HepG2 (cell line): ENCODE data around the gene BCKDHA. TPM values are rescaled to one million over a fixed set of nuclear protein-coding genes. Genes with fewer than 3 reads are reported as not detected.

Experiments
- BCL6 ChIP-seq: IDR thresholded peaks from 2 replicates; pipeline ENCODE4 v1.6.1; 2016; ENCODE audit warnings: missing genetic modification reagents, missing compliant biosample characterization
- CBX2 ChIP-seq, 2 experiments: fragments of 200-600 bp in 1 of 2; sonication (generic); formaldehyde crosslinking in 1 of 2; IDR thresholded peaks; 2 replicates each; pipeline versions ENCODE4 v1.7.0 to v1.8.1; 2018 to 2022; ENCODE audit warnings: low read depth in 2 of 2, low read length in 1 of 2, mild to moderate bottlenecking in 1 of 2, missing genetic modification reagents in 1 of 2
- GABPB1 ChIP-seq: IDR thresholded peaks from 2 replicates; pipeline ENCODE4 v1.6.1; 2016; ENCODE audit warnings: mild to moderate bottlenecking, missing genetic modification reagents, moderate library complexity, missing compliant biosample characterization
- MTA3 ChIP-seq: sonication (generic); formaldehyde crosslinking; IDR thresholded peaks from 2 replicates; pipeline ENCODE4 v1.4.0; 2020; ENCODE audit warnings: missing genetic modification reagents
- PPARG ChIP-seq: conservative IDR thresholded peaks from 2 replicates; pipeline ENCODE4 v1.6.1; 2016; ENCODE audit warnings: missing biosample characterization, missing genetic modification reagents
- SYNCRIP ChIP-seq: fragments of 200-400 bp; formaldehyde crosslinking; IDR thresholded peaks from 2 replicates; pipeline ENCODE4 v1.6.1; 2018; ENCODE audit warnings: mild to moderate bottlenecking, low read depth, low read length; ENCODE audit not compliant: insufficient read depth
- TBP ChIP-seq: sonication (generic); formaldehyde crosslinking; IDR thresholded peaks from 2 replicates; pipeline ENCODE4 v1.5.0; 2020; ENCODE audit warnings: missing genetic modification reagents
- THAP11 ChIP-seq: IDR thresholded peaks from 2 replicates; pipeline ENCODE4 v1.6.1; 2016; ENCODE audit warnings: missing biosample characterization, missing genetic modification reagents
- TRIM24 ChIP-seq: sonication (generic); formaldehyde crosslinking; IDR thresholded peaks from 2 replicates; pipeline ENCODE4 v1.8.0; 2022; ENCODE audit warnings: mild to moderate bottlenecking, missing genetic modification reagents
- WIZ ChIP-seq: sonication (generic); formaldehyde crosslinking; IDR thresholded peaks from 2 replicates; pipeline ENCODE4 v1.5.1; 2020; ENCODE audit warnings: mild to moderate bottlenecking, missing genetic modification reagents
- ZBTB21 ChIP-seq: sonication (generic); formaldehyde crosslinking; IDR thresholded peaks from 2 replicates; pipeline ENCODE4 v1.4.0; 2020; ENCODE audit warnings: missing genetic modification reagents
- ZBTB25 ChIP-seq: IDR thresholded peaks from 2 replicates; pipeline ENCODE4 v1.6.1; 2018; ENCODE audit warnings: missing genetic modification reagents
- ZNF282 ChIP-seq: fragments of 450-650 bp; IDR thresholded peaks from 2 replicates; pipeline ENCODE4 v1.6.1; 2018; ENCODE audit not compliant: partially characterized antibody
- ZNF34 ChIP-seq: sonication (generic); formaldehyde crosslinking; IDR thresholded peaks from 2 replicates; pipeline ENCODE4 v1.4.0; 2020; ENCODE audit warnings: mild to moderate bottlenecking, missing genetic modification reagents, borderline replicate concordance
- ZNF513 ChIP-seq: sonication (generic); formaldehyde crosslinking; conservative IDR thresholded peaks from 2 replicates; pipeline ENCODE4 v1.5.0; 2020; ENCODE audit warnings: missing genetic modification reagents
- ZNF546 ChIP-seq: sonication (generic); formaldehyde crosslinking; conservative IDR thresholded peaks from 2 replicates; pipeline ENCODE4 v1.8.1; 2023; ENCODE audit warnings: mild to moderate bottlenecking, missing genetic modification reagents
- ZNF670 ChIP-seq: sonication (generic); formaldehyde crosslinking; IDR thresholded peaks from 2 replicates; pipeline ENCODE4 v1.8.0; 2022; ENCODE audit warnings: mild to moderate bottlenecking, missing genetic modification reagents, borderline replicate concordance
- ZNF776 ChIP-seq: sonication (generic); formaldehyde crosslinking; IDR thresholded peaks from 2 replicates; pipeline ENCODE4 v1.4.0; 2020; ENCODE audit warnings: mild to moderate bottlenecking, missing genetic modification reagents
- ZSCAN22 ChIP-seq: sonication (generic); formaldehyde crosslinking; IDR thresholded peaks from 2 replicates; pipeline ENCODE4 v1.4.0; 2020; ENCODE audit warnings: mild to moderate bottlenecking, missing genetic modification reagents
- ZSCAN25 ChIP-seq: sonication (generic); formaldehyde crosslinking; IDR thresholded peaks from 2 replicates; pipeline ENCODE4 v1.8.0; 2022; ENCODE audit warnings: mild to moderate bottlenecking, missing genetic modification reagents
- polyA plus RNA-seq, 8 experiments: library from polyadenylated mRNA; depleted of rRNA in 3 of 8; stranded (reverse) in 7 of 8; unstranded in 1 of 8; fragments of >200 nt; fragmentation: Illumina TruSeq in 4 of 8; extraction: Trizol in 4 of 8; gene quantifications; 2 replicates each; pipeline versions ENCODE4 v1.2.1 to v1.2.3, GENCODE V29; 2011 to 2016; ENCODE audit warnings: low read depth in 4 of 8, missing spikeins in 1 of 8, mixed read lengths in 1 of 8; ENCODE audit not compliant: insufficient read depth in 1 of 8
- total RNA-seq, 5 experiments: library from RNA; depleted of rRNA; stranded (reverse); fragments of >200 nt; fragmentation: Illumina TruSeq; extraction: Trizol; gene quantifications; 2 replicates each; pipeline ENCODE4 v1.2.3, GENCODE V29; 2016; ENCODE audit warnings: low read depth in 1 of 5
- TF ChIP-seq, protein P1 (sequence below): sonication (generic); formaldehyde crosslinking; IDR thresholded peaks from 2 replicates; pipeline ENCODE4 v1.5.1; 2020; ENCODE audit warnings: missing genetic modification reagents, mild to moderate bottlenecking, borderline replicate concordance
- TF ChIP-seq, protein P2 (sequence below): sonication (generic); formaldehyde crosslinking; IDR thresholded peaks from 2 replicates; pipeline ENCODE4 v1.4.0; 2020; ENCODE audit warnings: mild to moderate bottlenecking, missing genetic modification reagents
- TF ChIP-seq, protein P3 (sequence below): sonication (generic); formaldehyde crosslinking; IDR thresholded peaks from 2 replicates; pipeline ENCODE4 v1.5.0; 2020; ENCODE audit warnings: missing genetic modification reagents

BCKDHA gene
- total and polyA plus RNA-seq, 2 of the 13 experiments (the other 11 are each of a cell fraction or from before 2014, with no cell fraction given) = 11.8 to 31.5 TPM

DNA sequence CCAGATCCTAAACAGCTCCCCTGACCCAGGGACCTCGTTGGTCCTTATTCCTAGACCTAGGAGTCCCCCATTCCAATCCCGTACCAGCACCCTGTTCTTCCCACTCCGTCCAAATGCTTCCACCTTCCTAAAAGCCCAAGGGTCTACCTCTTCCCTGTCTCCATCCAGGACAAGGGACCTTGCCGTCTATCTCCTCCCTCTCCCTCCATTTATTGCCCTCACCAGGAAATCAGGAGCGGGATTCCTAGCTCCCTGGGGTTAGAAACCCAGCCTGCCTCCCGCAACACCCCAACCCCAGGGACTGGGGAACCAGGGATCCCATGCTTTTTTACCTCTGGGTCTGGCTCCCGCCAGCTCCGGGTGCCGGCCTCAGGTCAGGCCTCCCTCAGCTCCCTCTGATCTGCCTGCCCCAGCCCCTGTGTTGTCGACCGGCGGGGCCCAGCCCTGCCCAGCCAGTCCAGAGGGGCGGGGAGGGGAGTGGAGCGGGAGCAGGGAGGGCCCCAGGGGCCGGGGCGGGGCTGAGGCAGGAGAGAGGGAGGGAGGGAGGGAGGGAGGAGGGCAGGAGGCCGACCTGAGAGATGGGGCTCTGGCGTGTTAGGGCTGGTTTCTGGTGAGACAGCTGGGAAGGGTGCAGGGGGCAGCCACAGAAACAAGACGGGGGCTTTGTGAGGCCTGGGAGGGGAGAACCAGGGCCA, 29.5 kb downstream of the BCKDHA start, which contains the start of gene B3GNT8 (continued):
- no peak for TF ChIP-seq ZNF546 (CRISPR knock-in tag)
- TF ChIP-seq, protein P1, sequence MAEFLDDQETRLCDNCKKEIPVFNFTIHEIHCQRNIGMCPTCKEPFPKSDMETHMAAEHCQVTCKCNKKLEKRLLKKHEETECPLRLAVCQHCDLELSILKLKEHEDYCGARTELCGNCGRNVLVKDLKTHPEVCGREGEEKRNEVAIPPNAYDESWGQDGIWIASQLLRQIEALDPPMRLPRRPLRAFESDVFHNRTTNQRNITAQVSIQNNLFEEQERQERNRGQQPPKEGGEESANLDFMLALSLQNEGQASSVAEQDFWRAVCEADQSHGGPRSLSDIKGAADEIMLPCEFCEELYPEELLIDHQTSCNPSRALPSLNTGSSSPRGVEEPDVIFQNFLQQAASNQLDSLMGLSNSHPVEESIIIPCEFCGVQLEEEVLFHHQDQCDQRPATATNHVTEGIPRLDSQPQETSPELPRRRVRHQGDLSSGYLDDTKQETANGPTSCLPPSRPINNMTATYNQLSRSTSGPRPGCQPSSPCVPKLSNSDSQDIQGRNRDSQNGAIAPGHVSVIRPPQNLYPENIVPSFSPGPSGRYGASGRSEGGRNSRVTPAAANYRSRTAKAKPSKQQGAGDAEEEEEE (CRISPR knock-in tag) = no peak
- 0 out of 2 replicates have a peak, but pooled peaks have one; percentile 44 for TF ChIP-seq PPARG
- no peak for TF ChIP-seq ZNF282
- no peak for TF ChIP-seq ZNF776 (CRISPR knock-in tag)
- no peak for TF ChIP-seq ZNF670
- no peak for TF ChIP-seq MTA3 (CRISPR knock-in tag)
- TF ChIP-seq ZBTB25 (CRISPR knock-in tag) = no peak
- TF ChIP-seq ZNF34 = no peak
- TF ChIP-seq ZNF513 (CRISPR knock-in tag) = no peak
- TF ChIP-seq, protein P2, sequence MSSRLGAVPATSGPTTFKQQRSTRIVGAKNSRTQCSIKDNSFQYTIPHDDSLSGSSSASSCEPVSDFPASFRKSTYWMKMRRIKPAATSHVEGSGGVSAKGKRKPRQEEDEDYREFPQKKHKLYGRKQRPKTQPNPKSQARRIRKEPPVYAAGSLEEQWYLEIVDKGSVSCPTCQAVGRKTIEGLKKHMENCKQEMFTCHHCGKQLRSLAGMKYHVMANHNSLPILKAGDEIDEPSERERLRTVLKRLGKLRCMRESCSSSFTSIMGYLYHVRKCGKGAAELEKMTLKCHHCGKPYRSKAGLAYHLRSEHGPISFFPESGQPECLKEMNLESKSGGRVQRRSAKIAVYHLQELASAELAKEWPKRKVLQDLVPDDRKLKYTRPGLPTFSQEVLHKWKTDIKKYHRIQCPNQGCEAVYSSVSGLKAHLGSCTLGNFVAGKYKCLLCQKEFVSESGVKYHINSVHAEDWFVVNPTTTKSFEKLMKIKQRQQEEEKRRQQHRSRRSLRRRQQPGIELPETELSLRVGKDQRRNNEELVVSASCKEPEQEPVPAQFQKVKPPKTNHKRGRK = no peak
- no peak for TF ChIP-seq THAP11 (CRISPR knock-in tag)
- TF ChIP-seq, protein P3, sequence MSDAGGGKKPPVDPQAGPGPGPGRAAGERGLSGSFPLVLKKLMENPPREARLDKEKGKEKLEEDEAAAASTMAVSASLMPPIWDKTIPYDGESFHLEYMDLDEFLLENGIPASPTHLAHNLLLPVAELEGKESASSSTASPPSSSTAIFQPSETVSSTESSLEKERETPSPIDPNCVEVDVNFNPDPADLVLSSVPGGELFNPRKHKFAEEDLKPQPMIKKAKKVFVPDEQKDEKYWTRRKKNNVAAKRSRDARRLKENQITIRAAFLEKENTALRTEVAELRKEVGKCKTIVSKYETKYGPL (CRISPR knock-in tag) = no peak
- TF ChIP-seq WIZ (CRISPR knock-in tag) = no peak
- no peak for TF ChIP-seq ZSCAN22
- no peak for TF ChIP-seq SYNCRIP
- TF ChIP-seq BCL6 (CRISPR knock-in tag) = no peak
- no peak for TF ChIP-seq TRIM24 (CRISPR knock-in tag)
- TF ChIP-seq ZSCAN25 (CRISPR knock-in tag) = peak; percentile 58; the same call in 1 of the 2 replicates
- TF ChIP-seq TBP = no peak
- TF ChIP-seq GABPB1 (CRISPR knock-in tag) = peak; percentile 58; the same call in 1 of the 2 replicates
- TF ChIP-seq CBX2 (IDR thresholded peaks at IDR 0.05; ENCODE audit: low read depth, low read length) = no peak
- no peak for TF ChIP-seq CBX2 (CRISPR knock-in tag; IDR thresholded peaks at IDR 0.05; ENCODE audit: low read depth)
- TF ChIP-seq ZBTB21 (CRISPR knock-in tag) = no peak
